DND-41 (cell line): ENCODE measurements around the gene GLT6D1.

ENCODE experiments used
- EZH2 ChIP-seq: IDR thresholded peaks from 3 replicates; pipeline ENCODE4 v1.6.1; 2012; ENCODE audit warnings: borderline replicate concordance, low read depth, mild to moderate bottlenecking, moderate library complexity, low read length, inconsistent platforms; ENCODE audit not compliant: severe bottlenecking
- TF ChIP-seq, protein P1 (sequence below): IDR thresholded peaks from 2 replicates; pipeline ENCODE4 v1.5.1; 2012; ENCODE audit warnings: borderline replicate concordance, low read length, moderate library complexity, mild to moderate bottlenecking; ENCODE audit not compliant: poor library complexity, severe bottlenecking; ENCODE audit errors: extremely low read depth

DNA sequence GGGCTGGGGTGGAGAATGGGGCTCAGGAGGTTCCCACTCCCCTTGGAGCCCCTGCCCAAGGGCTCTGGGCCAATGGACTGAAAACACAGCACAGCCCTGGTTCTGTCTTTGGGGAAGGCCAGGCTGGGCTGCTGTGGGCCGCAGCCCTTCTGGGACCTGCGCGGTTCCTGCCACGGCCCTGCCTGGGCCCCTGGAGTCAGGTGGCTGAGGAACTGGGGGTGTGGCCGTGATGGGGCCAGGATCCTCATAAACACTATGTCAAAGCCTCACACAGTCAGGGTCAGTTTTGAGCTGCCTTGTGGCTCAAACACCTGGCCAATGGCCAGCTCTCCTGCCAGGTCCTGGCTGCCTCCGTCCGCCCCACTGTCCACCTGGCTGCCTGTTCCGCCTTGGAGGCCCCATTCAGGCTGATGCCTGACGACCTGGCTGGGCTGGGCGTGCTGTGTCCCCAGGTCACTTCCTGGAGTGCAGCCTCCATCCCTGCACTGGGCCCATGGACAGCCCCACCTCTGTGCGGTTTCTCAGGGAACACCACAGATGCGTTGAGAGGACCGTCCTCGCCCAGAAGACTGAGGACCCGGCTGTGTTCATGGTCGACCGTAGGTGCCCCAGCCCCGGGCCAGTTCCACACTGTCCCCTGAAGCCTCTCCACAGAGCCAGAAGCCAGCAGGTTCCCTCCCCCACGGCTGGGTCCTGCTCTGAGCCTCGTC is 50.3 kb downstream of the GLT6D1 start:
- TF ChIP-seq, protein P1, sequence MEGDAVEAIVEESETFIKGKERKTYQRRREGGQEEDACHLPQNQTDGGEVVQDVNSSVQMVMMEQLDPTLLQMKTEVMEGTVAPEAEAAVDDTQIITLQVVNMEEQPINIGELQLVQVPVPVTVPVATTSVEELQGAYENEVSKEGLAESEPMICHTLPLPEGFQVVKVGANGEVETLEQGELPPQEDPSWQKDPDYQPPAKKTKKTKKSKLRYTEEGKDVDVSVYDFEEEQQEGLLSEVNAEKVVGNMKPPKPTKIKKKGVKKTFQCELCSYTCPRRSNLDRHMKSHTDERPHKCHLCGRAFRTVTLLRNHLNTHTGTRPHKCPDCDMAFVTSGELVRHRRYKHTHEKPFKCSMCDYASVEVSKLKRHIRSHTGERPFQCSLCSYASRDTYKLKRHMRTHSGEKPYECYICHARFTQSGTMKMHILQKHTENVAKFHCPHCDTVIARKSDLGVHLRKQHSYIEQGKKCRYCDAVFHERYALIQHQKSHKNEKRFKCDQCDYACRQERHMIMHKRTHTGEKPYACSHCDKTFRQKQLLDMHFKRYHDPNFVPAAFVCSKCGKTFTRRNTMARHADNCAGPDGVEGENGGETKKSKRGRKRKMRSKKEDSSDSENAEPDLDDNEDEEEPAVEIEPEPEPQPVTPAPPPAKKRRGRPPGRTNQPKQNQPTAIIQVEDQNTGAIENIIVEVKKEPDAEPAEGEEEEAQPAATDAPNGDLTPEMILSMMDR: no peak
- no peak for TF ChIP-seq EZH2
